Esophagus mucosa (tissue), 1 donor: ENCODE measurements around the gene DNAJC15. TPM values are rescaled to one million over a fixed set of nuclear protein-coding genes. Genes with fewer than 3 reads are reported as not detected.

Experiments used
- ATAC-seq: fragments of 200-7000 bp; cut with Tn5 transposase; one replicate; pipeline ENCODE4 v1.9.1; 2020
- total RNA-seq: library from RNA; stranded (reverse); gene quantifications from one replicate; pipeline ENCODE4 v1.2.4, GENCODE V29; 2023
- donor health status: DM: yes; HTN: yes; CAD: no.

The DNAJC15 gene
- total RNA-seq, 1 donor from 2014 or later: 4.9 TPM

- no peak for ATAC-seq
These were observed 134.4 kb downstream of the DNAJC15 start for GRCh38 chr13:43157796-43158195.

- ATAC-seq: no peak
These were observed 135.1 kb downstream of the DNAJC15 start for GRCh38 chr13:43158516-43158915.

- ATAC-seq: no peak
These were observed 135.7 kb downstream of the DNAJC15 start for GRCh38 chr13:43159026-43159461.

Other genes with a start within 250 kb of the DNAJC15 start
- gene FAM216B, start 242.0 kb upstream of the DNAJC15 start, total RNA-seq: not detected
- gene EPSTI1, start 31.3 kb upstream of the DNAJC15 start, total RNA-seq: 3.4 TPM